Activated CD8-positive, alpha-beta memory T cell treated with anti-CD3 and anti-CD28 coated beads, Interleukin-2, amount 50 U/mL, for 48 hours (primary cell): ENCODE measurements around the gene KCNIP2.
A peak's percentile ranks its signal among the peaks of the same experiment; 100 is the strongest.

ENCODE experiments used
- DNase-seq: peaks from one replicate; pipeline ENCODE4 v3.0.0-alpha.2; 2020

KCNIP2 gene

GRCh38 chr10:101781984-101782810 is 61.4 kb downstream of the KCNIP2 start:
- no peak for DNase-seq

DNA sequence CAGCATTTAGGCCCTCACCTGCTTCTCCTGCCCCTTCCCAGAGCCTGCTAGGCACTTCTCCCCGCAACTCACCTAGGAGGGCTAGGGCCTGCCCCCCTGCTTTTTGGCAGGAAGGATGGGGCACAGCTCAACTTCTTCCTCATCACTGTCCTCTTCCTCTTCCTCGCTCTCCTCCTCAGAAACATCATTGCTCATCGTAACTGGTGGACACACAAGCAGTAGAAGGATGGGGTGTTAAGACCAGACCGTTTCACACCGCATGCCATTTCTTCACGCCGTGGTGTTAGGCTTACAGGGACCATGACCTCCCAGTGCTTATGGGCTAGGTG is 62.0 kb downstream of the KCNIP2 start:
- DNase-seq: no peak

DNA sequence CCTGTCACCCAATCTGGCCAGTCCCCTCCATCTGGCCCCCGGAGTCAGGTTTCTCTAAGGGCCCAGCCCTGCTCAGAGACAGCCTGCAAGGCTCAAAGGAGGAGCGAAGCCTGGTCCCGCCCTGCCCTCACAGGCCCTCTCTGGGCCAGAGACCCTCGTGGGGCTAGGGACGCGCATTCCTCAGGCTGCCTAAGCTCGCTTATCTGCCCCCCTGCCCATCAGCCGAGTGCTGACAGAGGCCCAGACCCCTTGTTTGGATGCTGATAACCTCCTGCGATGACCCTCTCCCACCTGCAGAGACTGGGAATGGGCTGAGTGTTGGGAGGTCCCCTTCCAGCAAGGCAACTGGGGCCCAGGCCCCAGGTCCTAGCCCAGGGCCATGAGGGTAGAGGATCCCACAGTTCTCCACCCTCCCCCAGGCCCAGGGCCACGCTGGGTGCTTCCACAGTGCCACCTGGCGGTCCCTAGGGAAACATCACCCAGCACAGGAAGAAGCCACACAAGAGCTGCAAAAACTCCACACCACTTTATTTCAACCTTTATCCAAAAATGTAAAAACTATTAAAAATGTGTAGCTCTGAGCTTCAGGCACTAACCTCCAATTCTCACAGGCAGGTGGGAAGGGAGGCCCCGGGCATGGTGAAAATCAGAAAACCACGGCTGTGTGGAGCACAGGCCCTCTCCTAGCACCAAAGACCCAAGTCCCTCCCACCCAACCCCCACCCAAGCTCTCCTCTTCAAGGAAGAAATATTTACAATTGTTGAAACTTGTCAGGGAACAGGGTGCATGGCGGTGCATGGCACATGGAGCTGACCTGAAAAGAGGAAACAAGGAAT is 62.6 kb downstream of the KCNIP2 start:
- DNase-seq: peak; percentile 89

DNA sequence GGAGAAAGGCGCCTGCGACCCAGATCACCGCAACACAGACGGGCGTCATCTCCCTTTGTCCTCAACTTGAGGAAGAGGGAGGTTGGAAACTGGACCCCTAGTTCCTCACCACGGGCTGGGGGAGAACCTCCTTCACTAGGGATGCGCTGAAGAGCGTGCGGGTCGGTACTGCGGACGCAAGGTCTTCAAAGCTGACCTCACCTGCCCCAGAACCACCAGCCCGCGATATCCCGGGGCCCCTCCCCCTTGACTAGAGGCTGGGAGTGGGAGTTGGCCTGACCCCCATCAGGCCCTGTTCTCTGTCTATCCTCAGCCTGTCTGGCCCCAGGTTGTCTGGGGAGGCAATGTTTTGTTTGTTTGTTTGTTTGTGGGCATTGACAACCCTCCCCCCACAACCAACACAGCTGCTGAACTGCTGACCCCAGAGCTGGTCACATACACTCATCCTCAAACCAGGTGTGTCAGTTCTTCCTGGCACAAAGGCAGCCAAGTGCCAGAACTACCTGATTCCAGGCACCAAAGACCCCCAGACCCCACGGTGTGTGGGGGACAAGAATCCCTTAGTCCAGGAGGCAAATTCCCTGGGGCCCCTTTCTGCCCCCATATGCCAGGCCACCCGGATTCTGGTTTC is 63.3 kb downstream of the KCNIP2 start:
- peak; percentile 55 for DNase-seq

- DNase-seq: peak; percentile 97
These were observed 63.9 kb downstream of the KCNIP2 start for GRCh38 chr10:101779544-101780186.

GRCh38 chr10:101778781-101779543 is 64.6 kb downstream of the KCNIP2 start:
- DNase-seq: peak; percentile 62

DNA sequence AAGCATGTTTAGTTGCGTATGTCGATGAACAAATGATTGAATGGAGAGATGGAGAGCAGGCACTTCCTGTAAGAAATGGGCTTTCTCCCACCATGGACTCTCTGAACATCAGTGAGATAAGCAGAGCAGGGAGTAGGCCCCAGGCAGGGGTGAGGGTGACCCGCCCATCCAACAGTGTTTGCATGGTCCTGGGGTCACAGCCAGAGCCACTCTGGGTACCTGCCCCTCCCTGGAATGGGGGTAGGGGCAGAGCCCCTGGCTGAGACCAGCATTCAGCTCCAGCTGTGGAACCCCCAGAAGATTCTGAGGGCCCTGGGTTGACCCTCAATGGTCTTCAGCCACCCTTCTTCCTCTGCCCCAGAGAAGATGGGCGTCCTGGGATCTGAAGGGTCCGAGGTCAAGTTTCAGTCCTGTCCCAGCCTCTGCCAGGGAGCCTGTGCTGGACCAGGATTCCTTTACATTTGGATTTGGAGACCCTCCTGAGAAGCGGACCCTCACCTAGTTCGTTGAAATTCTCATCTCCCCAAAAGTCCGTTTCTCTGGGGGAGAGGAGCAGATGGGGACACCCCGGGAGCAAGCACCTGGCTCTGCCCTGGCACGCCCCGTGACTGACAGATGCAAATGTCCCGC is 65.3 kb downstream of the KCNIP2 start:
- DNase-seq: peak; percentile 57

- peak; percentile 51 for DNase-seq
These were observed 65.9 kb downstream of the KCNIP2 start for GRCh38 chr10:101777619-101778145.

DNA sequence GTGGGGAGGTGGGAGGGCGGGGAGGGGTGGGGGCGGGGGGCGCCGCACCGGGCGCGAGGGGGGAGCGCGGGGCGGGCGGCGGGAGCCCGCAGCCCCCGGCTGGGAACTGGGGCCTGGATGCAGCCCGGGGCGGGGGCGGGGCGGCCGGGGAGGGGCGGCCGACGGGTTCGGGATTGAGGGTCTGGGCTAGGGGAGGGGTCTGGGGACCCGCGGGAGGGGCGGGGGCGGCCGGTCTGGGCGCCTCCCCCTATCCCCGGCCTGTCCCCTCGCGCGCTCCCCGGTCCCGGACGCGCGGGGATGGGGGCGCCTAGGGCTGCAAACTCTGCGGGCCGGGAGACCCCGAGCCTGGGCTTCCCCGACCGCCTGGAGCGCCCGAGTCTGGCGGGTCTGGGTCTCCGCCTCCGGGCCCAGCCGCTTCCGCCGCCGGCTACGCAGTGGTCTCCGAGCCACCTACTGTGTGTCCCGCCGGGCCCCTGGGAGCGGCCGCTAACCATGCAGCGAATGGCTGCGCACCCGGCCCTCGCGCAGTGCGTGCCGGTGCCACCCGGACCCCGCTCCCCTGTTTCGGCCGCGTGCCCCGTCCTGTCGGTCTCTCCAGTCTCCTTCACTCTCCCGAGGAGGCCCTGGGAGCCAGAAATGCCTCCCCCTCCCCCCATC is 67.3 kb downstream of the KCNIP2 start:
- DNase-seq: peak; percentile 52
